ENCODE data around the gene TTYH1. TPM values are rescaled to one million over a fixed set of nuclear protein-coding genes. Genes with fewer than 3 reads are reported as not detected.
A peak's percentile ranks its signal among the peaks of the same experiment; 100 is the strongest.

The TTYH1 gene
- total RNA-seq, 1 experiment from 2014 or later: not detected

DNA sequence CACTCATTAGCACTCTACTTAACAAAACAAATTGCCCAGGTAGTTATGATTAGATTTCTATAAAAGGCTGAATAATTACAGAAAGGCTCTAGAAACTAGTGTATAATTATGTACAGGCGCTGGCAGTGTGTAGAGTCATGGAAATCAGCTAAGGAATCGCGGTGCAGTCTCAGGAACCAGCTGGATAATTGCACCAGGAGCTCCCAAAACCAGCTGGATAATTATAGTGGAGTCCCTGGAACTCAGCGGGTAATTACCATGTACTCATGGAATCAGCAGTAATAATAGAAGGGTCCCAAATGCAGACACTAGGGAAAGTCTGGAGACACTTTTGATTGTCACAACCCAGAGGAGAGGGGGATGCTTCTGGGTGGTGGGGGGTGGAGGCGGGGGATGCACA, 23.2 kb upstream of the TTYH1 start:
- DNase-seq (ENCODE audit: low read depth): no peak

DNA sequence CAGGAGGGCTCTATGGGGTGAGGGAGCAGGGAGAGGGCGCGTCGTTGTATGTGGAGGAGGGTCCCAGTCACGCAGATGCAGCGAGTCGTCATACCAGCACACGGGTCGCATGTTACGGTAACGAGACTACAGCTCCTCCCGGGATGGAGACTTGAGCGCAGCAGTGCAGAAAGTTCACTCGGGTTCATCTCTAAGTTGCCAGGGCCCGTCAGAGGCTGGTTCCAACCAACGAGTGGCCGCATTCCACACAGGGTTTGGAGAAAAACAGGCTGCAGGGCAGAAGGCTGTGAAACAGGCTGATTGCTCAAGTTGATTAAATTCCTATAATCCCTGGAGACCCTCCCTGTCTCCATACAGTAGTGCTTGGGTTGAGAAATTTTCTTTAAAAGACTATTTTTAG, 21.9 kb upstream of the TTYH1 start:
- DNase-seq (ENCODE audit: low read depth): no peak

DNA sequence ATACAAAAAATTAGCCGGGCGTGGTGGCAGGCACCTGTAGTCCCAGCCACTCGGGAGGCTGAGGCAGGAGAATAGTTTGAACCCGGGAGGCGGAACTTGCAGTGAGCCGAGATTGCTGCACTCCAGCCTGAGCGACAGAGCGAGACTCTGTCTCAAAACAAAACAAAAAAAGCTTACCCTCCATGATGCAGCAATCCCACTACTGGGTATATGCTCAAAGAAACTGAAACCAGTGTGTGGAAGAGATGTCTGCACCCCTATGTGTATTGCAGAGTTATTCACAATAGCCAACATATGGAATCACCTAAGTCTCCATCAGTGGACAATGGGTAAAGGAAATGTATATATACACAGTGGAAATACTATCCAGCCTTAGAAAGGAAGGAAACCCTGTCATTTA, 19.6 kb upstream of the TTYH1 start:
- DNase-seq (ENCODE audit: low read depth): no peak

- no peak for DNase-seq (ENCODE audit: low read depth)
Observed at GRCh38 chr19:54399189-54399588, 16.1 kb upstream of the TTYH1 start.

GRCh38 chr19:54400913-54401312, 14.4 kb upstream of the TTYH1 start:
- no peak for DNase-seq (ENCODE audit: low read depth)

DNA sequence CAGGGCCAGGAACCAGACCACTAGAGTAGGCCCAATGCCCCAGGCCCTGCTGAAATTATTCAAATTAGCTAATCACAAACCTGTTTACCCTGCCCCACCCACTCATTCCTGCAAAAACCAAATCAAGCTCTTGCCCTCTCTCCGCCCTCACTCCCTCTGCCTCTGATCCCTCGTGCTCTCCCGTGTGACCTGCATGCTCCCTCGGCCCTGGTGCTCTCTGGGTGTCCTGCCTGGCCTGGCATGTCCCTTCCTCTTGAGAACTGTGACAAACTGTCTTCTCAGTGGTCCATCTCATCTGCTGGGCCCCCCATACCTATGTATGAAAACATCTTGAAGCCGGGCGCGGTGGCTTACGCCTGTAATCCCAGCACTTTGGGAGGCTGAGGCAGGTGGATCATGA, 12.2 kb upstream of the TTYH1 start:
- no peak for DNase-seq (ENCODE audit: low read depth)

DNA sequence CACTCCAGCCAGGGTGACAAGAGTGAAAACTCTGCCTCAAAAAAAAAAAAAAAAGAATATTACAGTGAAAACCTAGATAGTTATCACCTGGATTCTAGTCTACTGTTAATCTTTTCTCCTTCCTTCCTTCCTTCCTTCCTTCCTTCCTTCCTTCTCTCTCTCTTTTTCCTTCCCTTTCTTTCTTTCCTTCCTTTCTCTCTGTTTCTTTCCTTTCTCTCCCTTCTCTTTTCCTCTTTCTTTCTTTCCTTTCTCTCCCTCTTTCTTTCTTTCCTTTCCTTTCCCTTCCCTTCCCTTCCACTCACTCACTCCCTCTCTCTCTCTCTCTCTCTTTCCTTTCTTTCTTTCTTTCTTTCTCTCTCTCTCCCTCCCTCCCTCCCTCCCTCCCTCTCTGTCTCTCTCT, 9.6 kb upstream of the TTYH1 start:
- DNase-seq (ENCODE audit: low read depth): no peak

DNA sequence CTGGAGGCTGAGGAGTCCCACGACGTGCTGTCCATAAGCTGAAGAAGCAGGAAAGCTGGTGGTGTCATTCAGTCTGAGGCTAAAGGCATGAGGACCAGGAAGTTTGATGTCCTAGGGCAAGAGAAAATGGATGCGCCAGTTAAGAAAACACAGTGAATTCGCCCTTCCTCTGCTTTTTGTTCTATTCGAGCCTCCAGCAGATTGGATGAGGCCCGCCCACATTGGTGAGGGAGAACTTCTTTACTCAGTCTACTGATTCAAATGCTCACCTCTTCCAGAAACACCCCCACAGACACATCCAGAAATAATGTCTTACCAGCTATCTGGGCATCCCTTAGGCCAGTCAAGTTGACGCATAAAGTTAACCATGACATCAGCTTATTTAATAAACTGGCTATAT, 7.5 kb upstream of the TTYH1 start:
- no peak for DNase-seq (ENCODE audit: low read depth)

- no peak for DNase-seq (ENCODE audit: low read depth)
Observed at GRCh38 chr19:54408456-54409026, 6.7 kb upstream of the TTYH1 start.

GRCh38 chr19:54411033-54411432, 4.2 kb upstream of the TTYH1 start:
- DNase-seq (ENCODE audit: low read depth): no peak

DNA sequence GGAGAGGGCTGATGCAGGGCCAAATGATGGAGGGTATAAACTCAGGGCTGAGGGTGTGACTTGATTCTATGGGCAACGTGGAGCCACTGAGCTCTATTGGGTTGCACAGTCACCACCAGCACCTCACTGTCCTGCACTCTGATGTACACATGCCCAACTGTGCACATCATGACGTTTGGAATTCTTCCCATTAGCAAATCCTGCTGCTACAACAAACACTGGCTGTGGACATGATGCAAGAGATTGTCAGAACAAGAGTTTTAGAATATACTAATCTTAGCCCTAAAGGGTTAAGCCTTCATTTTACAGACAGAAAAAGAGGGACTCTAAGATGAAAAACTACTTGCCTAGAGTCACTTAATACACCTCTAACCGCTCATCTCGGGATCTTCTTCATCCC, 2.4 kb upstream of the TTYH1 start:
- no peak for DNase-seq (ENCODE audit: low read depth)

DNA sequence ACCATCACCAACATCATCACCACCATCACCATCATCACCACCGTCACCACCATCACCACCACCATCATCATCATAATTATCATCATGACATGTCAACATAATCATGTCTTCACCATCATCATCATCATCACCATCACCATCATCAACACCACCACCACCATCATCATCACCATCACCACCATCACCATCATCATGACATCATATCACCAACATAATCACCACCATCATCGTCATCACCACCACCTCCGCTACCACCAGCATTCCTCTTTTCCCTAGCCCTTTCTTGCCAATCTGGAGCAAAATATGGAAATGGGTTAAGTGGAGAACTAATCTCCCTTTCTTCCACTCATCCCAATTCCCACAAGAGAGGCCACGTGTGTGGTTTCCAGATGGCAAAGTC, 1.1 kb upstream of the TTYH1 start:
- no peak for DNase-seq (ENCODE audit: low read depth)

GRCh38 chr19:54415901-54416673, 823 bp downstream of the TTYH1 start:
- DNase-seq (ENCODE audit: low read depth): no peak

GRCh38 chr19:54416695-54417491, 1.6 kb downstream of the TTYH1 start:
- DNase-seq (ENCODE audit: low read depth): no peak

DNA sequence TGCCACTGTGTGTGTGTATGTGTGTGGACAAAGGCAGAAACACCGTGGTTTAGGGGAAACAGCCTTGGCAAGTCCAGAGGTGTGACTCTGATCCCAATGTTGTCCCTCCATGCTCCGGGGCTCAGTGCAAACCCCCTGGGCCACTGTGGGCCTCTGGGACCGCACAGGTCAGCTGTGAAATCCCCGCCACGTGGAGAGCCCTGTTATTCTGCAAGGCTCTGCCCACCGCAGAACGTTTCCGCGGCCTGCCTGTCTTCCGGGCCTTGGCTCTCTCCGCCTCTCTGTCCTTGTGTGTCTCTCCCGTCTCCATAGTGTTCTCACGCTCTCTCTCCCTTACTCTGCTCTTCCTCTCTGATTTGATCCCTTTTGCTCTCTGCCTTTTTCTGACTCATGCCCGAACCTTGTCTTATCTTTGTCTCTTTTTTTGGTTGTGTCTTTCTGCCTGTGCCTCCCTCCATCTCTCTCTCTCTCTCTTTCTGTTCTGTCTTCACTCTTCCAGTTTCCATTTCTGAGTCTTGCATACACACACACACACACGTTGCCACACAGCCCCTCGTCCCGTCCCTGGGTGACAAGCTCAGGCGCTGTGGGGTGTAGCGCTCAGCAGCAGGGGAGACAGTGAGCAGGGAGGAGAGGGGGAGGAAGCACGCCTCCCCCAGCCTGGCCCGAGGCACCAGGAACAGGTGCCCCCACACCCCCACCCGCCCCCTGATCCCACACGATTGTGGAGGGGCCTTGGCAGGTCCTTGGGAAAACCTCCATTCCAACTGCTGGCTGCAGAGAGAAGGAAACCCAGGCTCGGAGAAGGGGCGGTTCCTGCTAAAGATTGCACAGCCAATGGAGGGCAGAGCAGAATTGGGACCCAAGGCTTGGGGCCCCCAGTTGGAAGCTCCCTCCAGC, 3.0 kb downstream of the TTYH1 start:
- peak; percentile 50 for DNase-seq (ENCODE audit: low read depth)

DNA sequence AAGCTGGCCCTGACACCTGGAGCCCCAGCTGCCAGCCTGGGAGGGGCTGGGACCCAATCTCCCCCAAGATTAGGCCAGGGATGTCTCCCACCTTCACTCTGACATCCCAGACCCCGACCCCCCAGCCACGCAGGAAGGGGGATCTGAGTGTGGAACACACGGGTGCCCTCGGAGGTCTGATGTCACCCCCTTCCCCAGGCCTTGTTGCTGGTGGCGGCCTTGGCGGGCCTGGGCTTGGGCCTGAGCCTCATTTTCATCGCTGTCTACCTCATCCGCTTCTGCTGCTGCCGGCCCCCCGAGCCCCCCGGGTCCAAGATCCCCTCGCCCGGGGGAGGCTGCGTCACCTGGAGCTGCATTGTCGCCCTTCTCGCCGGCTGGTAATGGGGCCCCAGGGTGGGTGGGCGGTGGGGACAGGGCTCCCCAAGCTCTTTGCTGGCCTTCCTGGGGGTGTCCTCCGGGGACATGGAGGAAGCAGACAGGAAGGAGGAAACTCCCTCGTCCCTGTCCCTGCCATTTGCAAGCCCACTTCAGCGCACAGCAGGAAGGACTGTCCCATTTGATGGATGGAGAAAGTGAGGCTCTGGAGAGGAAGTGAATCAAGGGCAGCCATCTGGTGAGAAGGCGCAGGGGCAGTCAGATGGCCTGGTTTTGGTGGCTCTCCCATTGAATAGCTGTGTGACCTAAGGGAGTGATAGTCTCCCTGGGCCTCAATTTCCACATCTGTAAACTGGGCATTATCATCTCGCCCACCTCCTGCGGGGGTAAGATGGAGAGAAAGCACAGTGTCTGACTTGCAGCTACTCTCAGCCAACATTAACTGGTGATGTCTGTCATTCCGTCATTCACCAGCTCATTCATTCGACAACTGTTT, 3.9 kb downstream of the TTYH1 start:
- DNase-seq (ENCODE audit: low read depth): no peak

DNA sequence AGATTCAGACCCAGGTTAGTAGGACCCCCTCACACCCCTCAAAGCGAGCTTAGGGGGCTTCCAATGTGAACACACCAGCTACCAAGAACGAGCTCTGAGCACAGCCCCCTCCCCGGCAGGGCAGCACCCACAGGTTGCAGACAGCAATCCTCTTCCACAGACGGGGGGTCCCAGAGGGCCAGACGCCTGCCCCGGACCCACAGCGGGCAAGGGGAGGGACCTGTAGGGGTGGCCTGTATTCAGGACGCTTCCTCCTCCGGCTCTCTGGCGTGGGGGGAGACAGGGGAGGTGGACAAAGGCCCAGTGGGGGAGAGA, 4.8 kb downstream of the TTYH1 start:
- no peak for DNase-seq (ENCODE audit: low read depth)

GRCh38 chr19:54420383-54421168, 5.3 kb downstream of the TTYH1 start:
- no peak for DNase-seq (ENCODE audit: low read depth)

GRCh38 chr19:54421169-54421516, 5.9 kb downstream of the TTYH1 start:
- no peak for DNase-seq (ENCODE audit: low read depth)

- no peak for DNase-seq (ENCODE audit: low read depth)
Observed at GRCh38 chr19:54421521-54421920, 6.3 kb downstream of the TTYH1 start.

Data from M059J (cell line).